RKO (cell line): ENCODE measurements around the gene TBRG4.

Experiments
- DNase-seq: peaks from one replicate; pipeline ENCODE4 v3.0.0-alpha.2; 2016; ENCODE audit warnings: low spot score

The TBRG4 gene

GRCh38 chr7:45055016-45055415 lies 56.5 kb downstream of the TBRG4 start:
- DNase-seq = no peak

GRCh38 chr7:45054442-45054841 lies 57.1 kb downstream of the TBRG4 start:
- DNase-seq = no peak

- DNase-seq = no peak
These were observed 57.6 kb downstream of the TBRG4 start for GRCh38 chr7:45053941-45054340.

GRCh38 chr7:45053401-45053800 lies 58.1 kb downstream of the TBRG4 start:
- DNase-seq = no peak

- no peak for DNase-seq
These were observed 59.5 kb downstream of the TBRG4 start for GRCh38 chr7:45052011-45052410.

GRCh38 chr7:45050198-45050597 lies 61.3 kb downstream of the TBRG4 start:
- DNase-seq = no peak
